Measurements from ENCODE around the gene UBTD1. TPM values are rescaled to one million over a fixed set of nuclear protein-coding genes. Genes with fewer than 3 reads are reported as not detected.

Gene UBTD1
- total RNA-seq, 6 experiments from 2014 or later: 5.4 to 8.8 (median 7.0) TPM

DNA sequence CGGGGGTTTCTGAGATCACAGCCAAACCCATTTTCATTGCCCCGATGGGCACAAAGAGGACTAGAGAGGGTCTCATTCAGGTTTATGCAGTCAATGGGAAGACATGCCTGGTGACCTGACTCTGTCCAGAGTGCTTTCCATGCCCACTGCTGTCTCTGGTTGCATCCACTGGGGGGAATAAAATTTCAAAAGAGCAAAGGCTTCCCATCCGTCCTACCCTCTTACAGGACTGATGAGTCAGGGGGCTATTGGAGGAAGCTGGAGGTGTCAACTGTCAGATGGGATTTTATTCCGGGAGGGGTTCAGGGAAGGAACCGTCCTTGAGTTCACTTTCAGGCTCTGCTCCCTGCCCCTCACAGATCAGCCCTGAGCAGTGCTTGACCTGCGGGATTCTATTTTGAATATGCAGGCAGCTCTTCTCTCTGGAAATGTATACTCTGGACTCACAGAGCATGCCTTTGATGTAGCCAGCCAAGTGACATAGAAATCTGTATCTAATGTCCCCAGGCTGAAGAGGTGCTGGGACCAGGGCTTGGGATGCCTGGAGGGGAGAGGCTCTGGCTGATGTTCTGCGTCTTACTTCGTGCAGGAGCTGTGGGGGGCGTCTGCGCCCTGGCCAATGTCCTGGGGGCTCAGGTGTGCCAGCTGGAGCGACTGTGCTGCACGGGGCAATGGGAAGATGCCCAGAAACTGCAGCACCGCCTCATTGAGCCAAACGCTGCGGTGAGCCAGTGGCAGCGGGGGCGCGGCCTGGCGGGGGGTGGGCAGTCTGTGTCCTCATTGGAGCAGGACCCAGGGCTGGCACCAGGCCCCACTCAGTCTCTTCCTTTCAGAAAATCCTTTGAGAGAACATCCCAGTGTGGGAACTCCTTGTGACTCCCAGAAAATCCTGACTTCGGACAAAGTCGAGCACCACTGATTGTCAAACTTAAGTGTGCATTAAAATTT is 102.8 kb downstream of the UBTD1 start:
- H3K27ac ChIP-seq: no peak overlapping the region
- intact Hi-C loops (cut with DNase I): no loop called here
- TF ChIP-seq POLR2A (IDR thresholded peaks at IDR 0.05): no peak
- TF ChIP-seq, protein P1, sequence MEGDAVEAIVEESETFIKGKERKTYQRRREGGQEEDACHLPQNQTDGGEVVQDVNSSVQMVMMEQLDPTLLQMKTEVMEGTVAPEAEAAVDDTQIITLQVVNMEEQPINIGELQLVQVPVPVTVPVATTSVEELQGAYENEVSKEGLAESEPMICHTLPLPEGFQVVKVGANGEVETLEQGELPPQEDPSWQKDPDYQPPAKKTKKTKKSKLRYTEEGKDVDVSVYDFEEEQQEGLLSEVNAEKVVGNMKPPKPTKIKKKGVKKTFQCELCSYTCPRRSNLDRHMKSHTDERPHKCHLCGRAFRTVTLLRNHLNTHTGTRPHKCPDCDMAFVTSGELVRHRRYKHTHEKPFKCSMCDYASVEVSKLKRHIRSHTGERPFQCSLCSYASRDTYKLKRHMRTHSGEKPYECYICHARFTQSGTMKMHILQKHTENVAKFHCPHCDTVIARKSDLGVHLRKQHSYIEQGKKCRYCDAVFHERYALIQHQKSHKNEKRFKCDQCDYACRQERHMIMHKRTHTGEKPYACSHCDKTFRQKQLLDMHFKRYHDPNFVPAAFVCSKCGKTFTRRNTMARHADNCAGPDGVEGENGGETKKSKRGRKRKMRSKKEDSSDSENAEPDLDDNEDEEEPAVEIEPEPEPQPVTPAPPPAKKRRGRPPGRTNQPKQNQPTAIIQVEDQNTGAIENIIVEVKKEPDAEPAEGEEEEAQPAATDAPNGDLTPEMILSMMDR (IDR thresholded peaks at IDR 0.05): no peak
- peaks cover 0 to 16% (median under 1%) of the 10 kb centered on the region in 4 donors for H3K4me1 ChIP-seq
- peaks cover 0 to 55% (median 0%) of the 10 kb centered on the region in 4 donors for H3K36me3 ChIP-seq
- DNase-seq: peak in 1 of 3 donors; percentile 44
- WGBS (ENCODE audit: insufficient coverage, low coverage, low lambda C conversion rate, missing lambda C conversion rate): 79% methylated on average over 8 of the region's 21 CpGs
- no peaks in the 10 kb centered on the region for H3K9me3 ChIP-seq
- no peak for ATAC-seq
- H3K27me3 ChIP-seq: no peaks in the 10 kb centered on the region
- H3K4me3 ChIP-seq: no peak overlapping the region

DNA sequence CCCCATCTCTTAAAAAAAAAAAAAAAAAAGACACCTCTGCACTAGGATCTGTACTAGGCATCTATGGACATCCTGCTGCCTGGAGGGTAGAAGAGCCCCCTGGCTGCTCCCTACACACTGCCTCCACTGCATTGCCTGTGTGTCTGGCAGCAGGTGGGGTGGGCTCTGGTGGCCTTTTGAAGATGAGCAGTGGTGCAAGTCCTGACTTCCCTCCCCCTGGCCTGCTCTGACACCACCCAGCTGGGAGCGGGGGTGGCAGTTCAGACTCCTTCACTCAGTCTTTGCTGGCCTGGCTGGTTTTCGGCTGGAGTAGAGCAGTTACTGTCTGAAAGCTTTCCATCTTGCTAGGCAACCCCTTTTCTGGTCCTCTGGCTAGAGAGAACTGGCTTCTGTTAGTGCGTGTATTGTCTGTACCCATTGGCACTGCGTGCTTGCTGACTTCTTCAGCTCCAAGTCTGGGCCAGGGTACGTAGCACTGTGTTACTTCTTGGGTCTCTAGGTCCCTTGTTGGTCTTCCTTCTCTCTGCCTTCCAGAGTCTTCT is 108.4 kb downstream of the UBTD1 start:
- no peak overlapping the region for H3K4me3 ChIP-seq
- H3K4me1 ChIP-seq: no peaks in the 10 kb centered on the region

DNA sequence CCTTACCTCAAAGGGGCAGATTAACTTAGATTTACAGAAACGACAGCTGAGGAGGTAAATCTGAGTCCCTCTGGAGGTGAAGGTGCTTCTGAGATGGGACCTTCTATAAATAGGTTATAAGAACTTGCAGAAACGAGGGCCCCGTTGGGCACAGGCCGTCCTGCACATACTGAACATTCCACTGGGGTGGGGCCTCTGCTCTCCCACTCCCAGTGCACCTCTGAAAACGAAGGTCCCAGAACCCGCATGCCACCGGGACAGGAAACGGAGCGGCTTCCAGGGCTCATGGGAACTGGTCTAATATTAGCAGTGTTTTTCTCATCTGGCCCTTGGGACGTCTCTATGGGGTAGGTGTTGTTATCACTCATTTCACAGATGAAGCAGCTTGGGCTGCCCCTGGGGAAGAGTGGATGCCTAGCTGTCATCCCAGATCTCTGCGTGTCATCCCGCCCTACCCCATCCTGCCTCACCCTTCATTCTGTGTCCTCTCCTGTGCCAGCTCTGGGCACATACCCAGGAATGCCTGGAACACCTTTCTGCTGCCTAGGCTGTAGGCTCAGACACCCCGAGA is 110.4 kb downstream of the UBTD1 start:
- Histone ChIP-seq H3K9me3 (no peaks in the 10 kb centered on the region), H3K4me3 (no peak overlapping the region), H3K27me3 (no peaks in the 10 kb centered on the region), H3K27ac (no peak overlapping the region), H3K36me3 (peaks cover 0 to 30% (median under 1%) of the 10 kb centered on the region in 4 donors), H3K4me1 (no peaks in the 10 kb centered on the region)
- DNase-seq: peak in 1 of 3 donors; percentile 44
- WGBS (ENCODE audit: insufficient coverage, low coverage, low lambda C conversion rate, missing lambda C conversion rate): 71% methylated on average over 6 of the region's 13 CpGs
- intact Hi-C loops (cut with DNase I): no loop called here
- TF ChIP-seq, protein P1 (IDR thresholded peaks at IDR 0.05): no peak
- no peak for TF ChIP-seq POLR2A (IDR thresholded peaks at IDR 0.05)
- ATAC-seq: peak in 1 of 4 donors; percentile 36

More for the DNA sequence above, 108.4 kb downstream of the UBTD1 start:
- Histone ChIP-seq H3K27ac (no peak overlapping the region), H3K27me3 (no peaks in the 10 kb centered on the region), H3K36me3 (peaks cover 0 to 47% (median under 1%) of the 10 kb centered on the region in 4 donors), H3K9me3 (no peaks in the 10 kb centered on the region)
- TF ChIP-seq, protein P1 (IDR thresholded peaks at IDR 0.05): no peak
- no peak for TF ChIP-seq POLR2A (IDR thresholded peaks at IDR 0.05)
- peak in 1 of 3 donors; percentile 43 for DNase-seq
- ATAC-seq: no peak
- 92% methylated on average over 3 of the region's 5 CpGs for WGBS (ENCODE audit: insufficient coverage, low coverage, low lambda C conversion rate, missing lambda C conversion rate)
- intact Hi-C loops (cut with DNase I): no loop called here

DNA sequence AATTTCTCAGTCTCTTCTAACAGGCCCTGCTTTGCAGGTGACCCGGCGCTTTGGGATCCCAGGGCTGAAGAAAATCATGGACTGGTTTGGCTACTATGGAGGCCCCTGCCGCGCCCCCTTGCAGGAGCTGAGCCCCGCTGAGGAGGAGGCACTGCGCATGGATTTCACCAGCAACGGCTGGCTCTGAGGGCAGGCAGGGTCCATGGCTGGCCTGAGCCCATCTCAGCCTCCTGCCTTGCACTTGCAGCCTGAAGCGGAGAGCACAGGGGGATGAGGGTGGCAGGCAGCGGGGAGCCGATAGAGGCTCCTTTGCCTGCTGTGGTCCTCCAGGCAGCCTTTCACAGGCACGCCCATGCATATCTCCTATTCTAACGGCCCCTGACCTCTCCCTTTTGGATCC is 112.7 kb downstream of the UBTD1 start:
- Histone ChIP-seq H3K4me1 (no peaks in the 10 kb centered on the region), H3K27ac (no peak overlapping the region), H3K4me3 (no peak overlapping the region), H3K27me3 (no peaks in the 10 kb centered on the region), H3K9me3 (no peaks in the 10 kb centered on the region), H3K36me3 (peaks cover 0 to 16% (median under 1%) of the 10 kb centered on the region in 4 donors)
- DNase-seq: peak in 1 of 3 donors; percentile 51
- TF ChIP-seq, protein P1 (IDR thresholded peaks at IDR 0.05): no peak
- TF ChIP-seq POLR2A (IDR thresholded peaks at IDR 0.05): no peak
- 47% methylated on average over 2 of the region's 12 CpGs for WGBS (ENCODE audit: insufficient coverage, low coverage, low lambda C conversion rate, missing lambda C conversion rate)
- ATAC-seq: no peak
- intact Hi-C loops (cut with DNase I): no loop called here
